Lung (tissue), 12 donors: ENCODE data around the gene TMEM30A. TPM values are rescaled to one million over a fixed set of nuclear protein-coding genes. Genes with fewer than 3 reads are reported as not detected.

ENCODE experiments used
- ATAC-seq: fragments of 200-7000 bp; cut with Tn5 transposase; one replicate; pipeline ENCODE4 v1.9.1; 2020; ENCODE audit warnings: moderate number of reproducible peaks; ENCODE audit not compliant: insufficient read depth, low FRiP score
- DNase-seq, 3 donors: peaks; one replicate each; pipeline ENCODE4 v3.0.0-alpha.2; 2013 to 2017
- H3K27ac ChIP-seq, 2 donors: one replicate each; pipeline ENCODE4 v1.5.1; 2013; ENCODE audit warnings: mild to moderate bottlenecking in 2 of 2, moderate library complexity in 2 of 2, control low read depth in 1 of 2, inconsistent platforms in 1 of 2, low read depth in 1 of 2, low read length in 1 of 2
- H3K27me3 ChIP-seq, 3 donors: one replicate each; pipeline ENCODE4 v1.5.1; 2013; ENCODE audit warnings: low read length in 2 of 3; ENCODE audit not compliant: control insufficient read depth in 3 of 3, insufficient read depth in 3 of 3
- H3K36me3 ChIP-seq, 4 donors: one replicate each; pipeline ENCODE4 v1.5.1; 2013; ENCODE audit warnings: low read length in 4 of 4, mild to moderate bottlenecking in 1 of 4, moderate library complexity in 1 of 4; ENCODE audit not compliant: control insufficient read depth in 4 of 4, insufficient read depth in 4 of 4
- H3K4me1 ChIP-seq, 5 donors: one replicate each; pipeline ENCODE4 v1.5.1; 2013; ENCODE audit warnings: low read length in 5 of 5, mild to moderate bottlenecking in 2 of 5, moderate library complexity in 1 of 5; ENCODE audit not compliant: control insufficient read depth in 5 of 5, insufficient read depth in 5 of 5
- H3K4me3 ChIP-seq: one replicate; pipeline ENCODE4 v1.5.1; 2013; ENCODE audit warnings: mild to moderate bottlenecking, control low read depth, moderate library complexity
- H3K9ac ChIP-seq, 2 donors: one replicate each; pipeline ENCODE4 v1.5.1; 2013; ENCODE audit warnings: low read length in 2 of 2, control low read depth in 1 of 2; ENCODE audit not compliant: insufficient read depth in 1 of 2
- H3K9me3 ChIP-seq, 4 donors: one replicate each; pipeline ENCODE4 v1.5.1; 2013; ENCODE audit warnings: low read length in 3 of 4, mild to moderate bottlenecking in 1 of 4, moderate library complexity in 1 of 4; ENCODE audit not compliant: control insufficient read depth in 4 of 4, insufficient read depth in 3 of 4
- CTCF ChIP-seq: IDR thresholded peaks from 2 replicates; pipeline ENCODE4 v1.5.1; 2012; ENCODE audit warnings: mild to moderate bottlenecking; ENCODE audit errors: control extremely low read depth, extremely low read depth
- WGBS, 2 donors: extraction: QIAGEN DNeasy Blood & Tissue Kit; methylation state at CpG; one replicate each; pipeline ENCODE4 v1.1.7; 2013; 5-methylcytosine and 5-hydroxymethylcytosine counted together
- polyA plus RNA-seq, 2 donors: library from polyadenylated mRNA; stranded (reverse); fragments of 200-250 nt; gene quantifications; one replicate each; pipeline ENCODE4 v1.2.1, GENCODE V29; 2013
- total RNA-seq, 2 donors: library from RNA; depleted of rRNA in 1 of 2; stranded (reverse); fragments of >200 nt in 1 of 2; gene quantifications; one replicate each; pipeline ENCODE4 v1.2.1, GENCODE V29; 2014 to 2021
- donor health status: control.
- donor health status: control.
- donor health status: Bipolar disorder and iron deficiency.
- donor health status: healthy.
- donor health status: DM: yes; HTN: yes; CAD: no.

TMEM30A gene
- total and polyA plus RNA-seq, 4 donors, result 46.4 to 164 (median 99.4) TPM

GRCh38 chr6:75282706-75283105 is 1.9 kb downstream of the TMEM30A start:
- WGBS, 2 donors, result 70 to 73% methylated on average over 2 of the region's 2 CpGs
- H3K9me3 ChIP-seq, result no peaks in the 10 kb centered on the region
- no peak for TF ChIP-seq CTCF
- no peak for DNase-seq
- peaks cover 0 to 4% (median 0%) of the 10 kb centered on the region in 4 donors for H3K36me3 ChIP-seq
- H3K9ac ChIP-seq, result peak overlapping the region in 1 of 2 donors; percentile 73
- no peak for ATAC-seq
- no peak overlapping the region for H3K27ac ChIP-seq
- no peaks in the 10 kb centered on the region for H3K27me3 ChIP-seq
- peaks cover 0 to 48% (median 19%) of the 10 kb centered on the region in 5 donors for H3K4me1 ChIP-seq
- H3K4me3 ChIP-seq, result no peak overlapping the region

GRCh38 chr6:75281653-75282052 is 2.9 kb downstream of the TMEM30A start:
- Histone ChIP-seq H3K9me3 (no peaks in the 10 kb centered on the region), H3K36me3 (peaks cover 0 to 4% (median 0%) of the 10 kb centered on the region in 4 donors), H3K4me3 (no peak overlapping the region), H3K27me3 (no peaks in the 10 kb centered on the region), H3K4me1 (peaks cover 0 to 48% (median 23%) of the 10 kb centered on the region in 5 donors), H3K27ac (no peak overlapping the region), H3K9ac (peak overlapping the region; percentile 4 to 30)
- DNase-seq (no peak), ATAC-seq (no peak)
- TF ChIP-seq CTCF, result no peak

GRCh38 chr6:75280131-75280855 is 4.3 kb downstream of the TMEM30A start:
- H3K4me3 ChIP-seq, result no peak overlapping the region
- ATAC-seq (no peak), DNase-seq (peak in 1 of 3 donors; percentile 43)
- H3K9ac ChIP-seq, result no peak overlapping the region
- no peaks in the 10 kb centered on the region for H3K27me3 ChIP-seq
- peaks cover 0 to 4% (median 1%) of the 10 kb centered on the region in 4 donors for H3K36me3 ChIP-seq
- WGBS, 2 donors, result 64 to 82% methylated on average over 4 of the region's 4 CpGs
- H3K9me3 ChIP-seq, result no peaks in the 10 kb centered on the region
- H3K27ac ChIP-seq, result no peak overlapping the region
- H3K4me1 ChIP-seq, result peaks cover 0 to 38% (median 23%) of the 10 kb centered on the region in 5 donors
- TF ChIP-seq CTCF, result no peak

- Histone ChIP-seq H3K4me1 (peaks cover 0 to 38% (median 23%) of the 10 kb centered on the region in 5 donors), H3K27ac (no peak overlapping the region), H3K36me3 (peaks cover 0 to 4% (median 1%) of the 10 kb centered on the region in 4 donors), H3K27me3 (no peaks in the 10 kb centered on the region), H3K9me3 (no peaks in the 10 kb centered on the region), H3K9ac (no peak overlapping the region), H3K4me3 (no peak overlapping the region)
- 70 to 73% methylated on average over 2 of the region's 2 CpGs for WGBS, 2 donors
- TF ChIP-seq CTCF, result no peak
- DNase-seq (no peak), ATAC-seq (no peak)
Measured at GRCh38 chr6:75279418-75279817, 5.2 kb downstream of the TMEM30A start.
